Measurements from ENCODE around the gene GALNT6.

Gene GALNT6

GRCh38 chr12:51368640-51369517 is 22.3 kb downstream of the GALNT6 start:
- no peak overlapping the region for H3K4me3 ChIP-seq (replicated peaks; ENCODE audit: low read depth, low read length)
- TF ChIP-seq CTCF (IDR thresholded peaks at IDR 0.05; ENCODE audit: low read depth, low read length, missing control alignments) = no peak
- DNase-seq (ENCODE audit: extremely low read depth, low read depth) = no peak

- no peak for TF ChIP-seq CTCF (IDR thresholded peaks at IDR 0.05; ENCODE audit: low read depth, low read length, missing control alignments)
- no peak for DNase-seq (ENCODE audit: extremely low read depth, low read depth)
- no peak overlapping the region for H3K4me3 ChIP-seq (replicated peaks; ENCODE audit: low read depth, low read length)
Measured at GRCh38 chr12:51365276-51365675, 25.9 kb downstream of the GALNT6 start.

- TF ChIP-seq CTCF (IDR thresholded peaks at IDR 0.05; ENCODE audit: low read depth, low read length, missing control alignments) = no peak
Measured at GRCh38 chr12:51364001-51364400, 27.2 kb downstream of the GALNT6 start.

GRCh38 chr12:51362747-51363342 is 28.4 kb downstream of the GALNT6 start:
- H3K4me3 ChIP-seq (replicated peaks; ENCODE audit: low read depth, low read length) = no peak overlapping the region
- no peak for DNase-seq (ENCODE audit: extremely low read depth, low read depth)
- no peak for TF ChIP-seq CTCF (IDR thresholded peaks at IDR 0.05; ENCODE audit: low read depth, low read length, missing control alignments)

More at GRCh38 chr12:51364001-51364400, 27.2 kb downstream of the GALNT6 start:
- no peak for DNase-seq (ENCODE audit: extremely low read depth, low read depth)
- no peak overlapping the region for H3K4me3 ChIP-seq (replicated peaks; ENCODE audit: low read depth, low read length)

GRCh38 chr12:51362307-51362706 is 28.9 kb downstream of the GALNT6 start:
- no peak for TF ChIP-seq CTCF (IDR thresholded peaks at IDR 0.05; ENCODE audit: low read depth, low read length, missing control alignments)
- no peak overlapping the region for H3K4me3 ChIP-seq (replicated peaks; ENCODE audit: low read depth, low read length)
- DNase-seq (ENCODE audit: extremely low read depth, low read depth) = no peak

GRCh38 chr12:51361161-51362016 is 29.8 kb downstream of the GALNT6 start:
- no peak overlapping the region for H3K4me3 ChIP-seq (replicated peaks; ENCODE audit: low read depth, low read length)
- no peak for TF ChIP-seq CTCF (IDR thresholded peaks at IDR 0.05; ENCODE audit: low read depth, low read length, missing control alignments)
- DNase-seq (ENCODE audit: extremely low read depth, low read depth) = no peak

Data from HFF-Myc (cell line).